ENCODE results near the gene EPS8L1. TPM values are rescaled to one million over a fixed set of nuclear protein-coding genes. Genes with fewer than 3 reads are reported as not detected.

Gene EPS8L1
- total RNA-seq, result 0.90 and 4.9 TPM in 2 replicates

GRCh38 chr19:55075371-55075998 is at the start of gene EPS8L1:
TSS of gene EPS8L1 (plus strand) at chr19:55075869. CDS start at chr19:55076445, 576 bp downstream.

GRCh38 chr19:55062735-55063491 is 12.8 kb upstream of the EPS8L1 start, which contains the start of gene RDH13:
TSS of gene RDH13 (minus strand) at chr19:55063148. CDS start at chr19:55063032, 116 bp downstream.

GRCh38 chr19:55116859-55117662 is 41.4 kb downstream of the EPS8L1 start, which contains the start of gene PPP1R12C:
TSS of gene PPP1R12C (minus strand) at chr19:55117637. CDS start at chr19:55117543, 94 bp downstream.

Other genes with a start within 250 kb of the EPS8L1 start
- gene KIR2DS4, start 243.2 kb upstream of the EPS8L1 start, total RNA-seq, result not detected in 2 replicates
- not detected in 2 replicates for gene KIR3DL2, start 225.4 kb upstream of the EPS8L1 start, total RNA-seq
- gene FCAR, start 201.6 kb upstream of the EPS8L1 start, total RNA-seq, result not detected in 2 replicates
- not detected in 2 replicates for gene NCR1, start 169.7 kb upstream of the EPS8L1 start, total RNA-seq
- gene NLRP7, start 128.3 kb upstream of the EPS8L1 start, total RNA-seq, result not detected in 2 replicates
- not detected in 2 replicates for gene NLRP2, start 109.5 kb upstream of the EPS8L1 start, total RNA-seq
- gene GP6, start 37.6 kb upstream of the EPS8L1 start, total RNA-seq, result not detected in 2 replicates
- 9.4 and 10.8 TPM in 2 replicates for gene RDH13, start 12.7 kb upstream of the EPS8L1 start, total RNA-seq
- gene PPP1R12C, start 41.8 kb downstream of the EPS8L1 start, total RNA-seq, result 58.6 and 82.5 TPM in 2 replicates
- 3.2 TPM in 1 of 2 replicates, not detected in the other for gene TNNT1, start 73.3 kb downstream of the EPS8L1 start, total RNA-seq
- not detected in 2 replicates for gene TNNI3, start 81.9 kb downstream of the EPS8L1 start, total RNA-seq
- 7.3 and 8.8 TPM in 2 replicates for gene DNAAF3, start 90.7 kb downstream of the EPS8L1 start, total RNA-seq
- 0.54 and 1.1 TPM in 2 replicates for gene SYT5, start 104.4 kb downstream of the EPS8L1 start, total RNA-seq
- 4.2 and 5.3 TPM in 2 replicates for gene PTPRH, start 133.6 kb downstream of the EPS8L1 start, total RNA-seq
- gene TMEM86B, start 152.9 kb downstream of the EPS8L1 start, total RNA-seq, result 0.18 and 2.3 TPM in 2 replicates
- gene PPP6R1, start 183.1 kb downstream of the EPS8L1 start, total RNA-seq, result 29.1 and 42.4 TPM in 2 replicates
- 21.9 and 33.4 TPM in 2 replicates for gene HSPBP1, start 204.2 kb downstream of the EPS8L1 start, total RNA-seq
- 6.1 and 10.2 TPM in 2 replicates for gene BRSK1, start 208.1 kb downstream of the EPS8L1 start, total RNA-seq
- not detected in 2 replicates for gene TMEM150B, start 249.5 kb downstream of the EPS8L1 start, total RNA-seq

Data from cardiac atrium fibroblast (primary cell).